GM18951 (cell line): ENCODE results near the gene HSPA12B.

ENCODE experiments used
- POLR2A ChIP-seq: IDR thresholded peaks from 4 replicates; pipeline ENCODE4 v1.6.1; 2011; ENCODE audit warnings: mild to moderate bottlenecking; ENCODE audit not compliant: insufficient read length, insufficient read depth; ENCODE audit errors: extremely low read depth
- in situ Hi-C: fragments of 300-500 bp; cut with MboI; formaldehyde crosslinking; loops from one replicate; pipeline ENCODE4 v1.12.0; 2022; ENCODE audit warnings: low sequenced_read_pairs, mixed read lengths, inconsistent platforms; ENCODE audit not compliant: unreplicated experiment

HSPA12B gene

GRCh38 chr20:3696745-3697587 lies 35.5 kb upstream of the HSPA12B start:
- in situ Hi-C loops, result no loop called here
- TF ChIP-seq POLR2A, result no peak

- in situ Hi-C loops, result no loop called here
- TF ChIP-seq POLR2A, result no peak
Observed at GRCh38 chr20:3697588-3698305, 34.7 kb upstream of the HSPA12B start.

- in situ Hi-C loops, result no loop called here
- TF ChIP-seq POLR2A, result no peak
Observed at GRCh38 chr20:3698591-3699001, 33.9 kb upstream of the HSPA12B start.

- no peak for TF ChIP-seq POLR2A
- in situ Hi-C loops, result no loop called here
Observed at GRCh38 chr20:3699037-3699436, 33.4 kb upstream of the HSPA12B start.

- TF ChIP-seq POLR2A, result no peak
- in situ Hi-C loops, result no loop called here
Observed at GRCh38 chr20:3701061-3701998, 31.2 kb upstream of the HSPA12B start.

- no peak for TF ChIP-seq POLR2A
- in situ Hi-C loops, result no loop called here
Observed at GRCh38 chr20:3702611-3703391, 29.7 kb upstream of the HSPA12B start.

- in situ Hi-C loops, result no loop called here
- no peak for TF ChIP-seq POLR2A
Observed at GRCh38 chr20:3704087-3704486, 28.4 kb upstream of the HSPA12B start.

- in situ Hi-C loops, result no loop called here
- no peak for TF ChIP-seq POLR2A
Observed at GRCh38 chr20:3705491-3705969, 27.0 kb upstream of the HSPA12B start.

- in situ Hi-C loops, result no loop called here
- TF ChIP-seq POLR2A, result no peak
Observed at GRCh38 chr20:3705970-3706739, 26.3 kb upstream of the HSPA12B start.

- in situ Hi-C loops, result no loop called here
- TF ChIP-seq POLR2A, result no peak
Observed at GRCh38 chr20:3706774-3707507, 25.5 kb upstream of the HSPA12B start.

- in situ Hi-C loops, result no loop called here
- TF ChIP-seq POLR2A, result no peak
Observed at GRCh38 chr20:3707508-3707899, 25.0 kb upstream of the HSPA12B start.
